ENCODE results near the gene LRRC8D.
"Not testable (repeated sequence)": the region's sequence is repeated elsewhere in the genome, so short reads cannot be mapped to it uniquely, and the experiment has no call there.

Gene LRRC8D

GRCh38 chr1:89958851-89959654, 138.2 kb downstream of the LRRC8D start:
- no peak for DNase-seq (ENCODE audit: low read depth in 2 of 2)

DNA sequence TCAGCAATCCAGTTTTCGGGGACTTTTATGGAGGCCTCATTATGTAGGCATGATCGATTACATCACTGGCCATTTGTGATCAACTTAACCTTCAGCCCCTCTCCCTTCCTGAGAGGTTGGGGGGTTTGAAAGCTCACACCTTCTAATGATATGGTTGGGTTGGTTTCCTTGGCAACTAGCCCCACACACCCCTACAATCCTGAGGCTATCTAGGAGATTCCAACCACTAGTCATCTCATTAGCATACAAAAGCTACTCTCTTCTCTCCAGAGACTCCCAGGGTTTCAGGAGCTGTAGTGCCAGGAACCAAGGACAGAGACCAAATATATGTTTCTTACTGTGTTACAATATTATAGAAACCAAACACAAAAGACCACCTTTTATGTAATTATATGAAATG, 138.9 kb downstream of the LRRC8D start:
- no peak for DNase-seq (ENCODE audit: low read depth in 2 of 2)

- DNase-seq (ENCODE audit: low read depth in 2 of 2), result no peak
Observed at GRCh38 chr1:89962024-89962741, 141.4 kb downstream of the LRRC8D start.

- no peak for DNase-seq (ENCODE audit: low read depth in 2 of 2)
Observed at GRCh38 chr1:89962742-89963075, 141.9 kb downstream of the LRRC8D start.

- no peak for DNase-seq (ENCODE audit: low read depth in 2 of 2)
Observed at GRCh38 chr1:89965193-89965768, 144.4 kb downstream of the LRRC8D start.

- no peak for DNase-seq (ENCODE audit: low read depth in 2 of 2)
Observed at GRCh38 chr1:89966656-89967055, 145.8 kb downstream of the LRRC8D start.

DNA sequence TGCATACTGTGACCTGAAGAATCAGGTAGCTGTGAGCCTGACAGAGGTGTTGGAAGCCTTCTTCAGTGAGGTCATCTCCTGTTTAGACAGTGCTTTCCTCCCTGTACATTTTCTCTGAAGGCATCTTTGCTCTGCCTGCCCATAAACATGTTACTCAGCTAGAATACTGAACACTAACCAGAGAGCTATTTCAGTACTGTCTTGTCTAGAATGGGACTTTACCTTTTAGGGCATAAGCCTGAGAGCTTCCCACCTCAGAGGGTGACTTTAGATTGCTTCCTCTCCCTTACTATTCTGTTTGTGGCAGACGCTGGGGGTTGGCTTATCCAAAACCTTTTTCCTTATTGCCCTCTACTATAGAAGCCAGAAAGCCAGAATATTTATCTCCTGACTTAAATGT, 150.8 kb downstream of the LRRC8D start:
- DNase-seq (ENCODE audit: low read depth in 2 of 2), result no peak

DNA sequence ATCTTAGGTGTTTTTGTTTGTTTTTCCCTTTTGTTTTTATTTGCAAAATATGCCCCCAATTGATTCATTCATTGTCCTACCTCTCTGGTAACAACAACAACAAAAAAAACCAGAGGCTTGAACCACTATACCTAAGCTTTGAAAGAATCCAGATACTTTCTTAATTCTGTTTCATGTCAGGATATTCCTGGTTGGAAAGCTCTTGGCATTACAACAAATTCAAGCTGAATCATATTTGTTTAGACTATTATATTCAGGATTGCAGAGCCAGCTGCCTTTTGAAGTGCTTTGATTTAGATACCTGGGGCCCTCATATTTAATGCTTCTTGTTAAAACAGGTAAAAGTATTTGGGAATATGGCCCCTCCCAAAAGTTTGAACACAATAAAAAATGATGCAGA, 151.2 kb downstream of the LRRC8D start:
- DNase-seq (ENCODE audit: low read depth in 2 of 2), result no peak

DNA sequence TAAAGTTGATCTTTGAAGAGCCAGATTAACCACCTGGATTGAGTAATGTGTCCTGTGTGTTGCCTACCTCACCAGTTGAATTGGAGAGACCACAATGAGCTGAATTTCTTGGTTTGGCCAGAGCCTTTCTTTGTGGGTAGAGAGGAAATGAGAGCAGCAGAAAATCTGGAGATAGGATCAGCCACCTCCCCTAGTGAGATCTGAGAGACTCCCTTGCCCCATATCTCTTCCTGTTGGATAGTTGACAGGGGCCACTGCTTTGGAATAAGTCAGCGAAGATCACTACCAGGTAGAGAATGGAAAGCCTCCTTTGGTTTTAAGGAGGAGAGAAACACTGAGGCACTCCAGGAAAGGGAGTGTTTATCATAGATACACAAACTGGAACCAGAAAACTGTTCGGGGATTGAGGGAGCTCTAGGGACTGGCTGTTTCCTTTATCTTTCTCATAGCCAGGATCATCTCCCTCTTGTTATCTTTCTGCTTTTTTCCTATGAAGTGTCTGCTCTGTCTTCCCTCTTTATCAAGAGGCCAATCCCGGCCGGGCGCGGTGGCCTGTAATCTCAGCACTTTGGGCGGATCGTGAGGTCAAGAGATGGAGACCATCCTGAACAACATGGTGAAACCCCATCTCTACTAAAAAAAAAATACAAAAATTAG, 152.8 kb downstream of the LRRC8D start:
- DNase-seq (ENCODE audit: low read depth in 2 of 2), result no peak

DNA sequence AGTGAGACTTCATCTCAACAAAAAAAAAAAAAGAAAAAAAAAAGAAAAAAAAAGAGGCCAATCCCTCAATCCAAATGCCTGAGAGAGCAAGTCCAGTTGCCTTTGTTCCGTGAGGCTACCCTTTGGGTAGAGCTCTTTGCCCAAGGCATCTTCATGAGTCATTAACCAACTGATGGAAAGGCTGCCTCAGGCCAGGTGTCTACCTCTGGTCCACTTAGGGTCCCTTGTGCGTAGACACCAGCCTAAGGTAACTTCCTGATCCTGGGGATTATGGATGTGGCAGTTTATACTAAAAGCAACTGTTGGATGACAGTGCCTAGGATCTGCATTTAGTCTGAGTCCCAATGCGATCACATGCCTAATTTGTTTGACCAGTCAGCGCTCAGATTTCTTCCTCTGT, 153.4 kb downstream of the LRRC8D start:
- DNase-seq (ENCODE audit: low read depth in 2 of 2), result no peak

GRCh38 chr1:89974696-89975470, 154.1 kb downstream of the LRRC8D start:
- DNase-seq (ENCODE audit: low read depth in 2 of 2), result no peak

- no peak for DNase-seq (ENCODE audit: low read depth in 2 of 2)
Observed at GRCh38 chr1:89975540-89976125, 154.8 kb downstream of the LRRC8D start.

GRCh38 chr1:89978755-89979154, 157.9 kb downstream of the LRRC8D start:
- no peak for DNase-seq (ENCODE audit: low read depth in 2 of 2)

DNA sequence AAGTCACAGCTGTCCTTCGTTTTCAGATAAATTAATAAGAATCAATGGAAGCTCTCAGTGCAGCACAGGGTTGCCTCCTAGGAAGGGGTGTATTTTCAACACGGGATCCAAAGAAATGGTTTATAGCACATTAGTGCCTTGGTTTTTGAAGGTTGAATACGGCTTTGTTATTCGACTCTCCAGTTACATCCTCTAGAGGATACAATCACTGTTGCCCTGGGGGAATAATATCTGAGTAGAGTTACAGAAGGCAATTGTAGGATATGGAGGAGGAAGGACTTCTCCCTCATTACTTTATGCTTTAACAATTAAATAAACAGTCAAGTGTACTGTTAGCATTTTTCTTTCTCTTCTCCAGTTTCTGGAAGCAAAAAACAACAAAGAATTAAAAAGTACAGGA, 159.8 kb downstream of the LRRC8D start:
- no peak for DNase-seq (ENCODE audit: low read depth in 2 of 2)

- DNase-seq (ENCODE audit: low read depth in 2 of 2), result not testable (repeated sequence)
Observed at GRCh38 chr1:89982846-89983245, 162.0 kb downstream of the LRRC8D start.

DNA sequence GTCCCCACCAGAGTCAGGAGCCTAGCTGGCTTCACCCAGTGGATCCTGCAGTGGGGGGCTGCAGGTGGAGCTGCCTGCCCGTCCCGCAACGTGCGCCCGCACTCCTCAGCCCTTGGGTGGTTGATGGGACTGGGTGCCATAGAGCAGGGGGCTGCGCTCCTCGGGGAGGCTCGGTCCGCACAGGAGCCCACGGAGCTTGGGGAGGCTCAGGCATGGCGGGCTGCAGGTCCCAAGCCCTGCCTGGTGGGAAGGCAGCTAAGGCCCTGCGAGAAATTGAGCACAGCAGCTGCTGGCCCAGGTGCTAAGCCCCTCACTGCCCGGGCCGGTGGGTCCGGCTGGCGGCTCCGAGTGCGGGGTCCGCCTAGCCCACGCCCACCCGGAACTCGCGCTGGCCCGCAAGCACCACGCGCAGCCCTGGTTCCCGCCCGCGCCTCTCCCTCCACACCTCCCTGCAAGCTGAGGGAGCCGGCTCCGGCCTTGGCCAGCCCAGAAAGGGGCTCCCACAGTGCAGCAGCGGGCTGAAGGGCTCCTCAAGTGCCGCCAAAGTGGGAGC, 163.8 kb downstream of the LRRC8D start:
- not testable (repeated sequence) for DNase-seq (ENCODE audit: low read depth in 2 of 2)

DNA sequence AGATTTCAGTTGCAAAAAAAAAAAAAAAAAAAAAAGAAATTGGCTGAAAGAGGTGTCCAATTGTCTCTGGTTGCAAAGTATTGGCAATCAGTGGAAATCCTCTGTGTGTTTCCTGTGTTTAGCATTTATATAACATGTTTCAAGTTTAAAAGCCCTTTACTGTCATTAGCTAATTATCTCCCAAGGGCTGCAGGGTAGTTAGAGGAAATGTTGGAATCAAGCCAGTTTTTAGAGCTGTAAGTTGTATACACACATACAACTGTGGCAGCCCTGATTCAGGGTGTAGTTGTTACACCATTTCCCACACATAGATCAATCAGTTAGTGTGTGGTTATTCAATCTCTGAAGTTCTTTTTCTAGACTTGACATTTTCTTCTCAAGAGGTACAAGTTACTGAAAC, 165.2 kb downstream of the LRRC8D start:
- no peak for DNase-seq (ENCODE audit: low read depth in 2 of 2)

Data from stimulated activated CD4-positive, alpha-beta T cell treated with anti-CD3 and anti-CD28 coated beads, Interleukin-1b, Interleukin-23, amount 100 ng/mL, for 4 hours (primary cell).